Measurements from ENCODE around the gene POM121.
A peak's percentile ranks its signal among the peaks of the same experiment; 100 is the strongest.
"Not testable (repeated sequence)": the region's sequence is repeated elsewhere in the genome, so short reads cannot be mapped to it uniquely, and the experiment has no call there.

Gene POM121

GRCh38 chr7:72924733-72925545 lies at the start of gene POM121:
Gene POM121 (plus strand): TSS chr7:72925095. CDS start chr7:72925122, 27 bp downstream.
- peak; percentile 90 for DNase-seq

DNA sequence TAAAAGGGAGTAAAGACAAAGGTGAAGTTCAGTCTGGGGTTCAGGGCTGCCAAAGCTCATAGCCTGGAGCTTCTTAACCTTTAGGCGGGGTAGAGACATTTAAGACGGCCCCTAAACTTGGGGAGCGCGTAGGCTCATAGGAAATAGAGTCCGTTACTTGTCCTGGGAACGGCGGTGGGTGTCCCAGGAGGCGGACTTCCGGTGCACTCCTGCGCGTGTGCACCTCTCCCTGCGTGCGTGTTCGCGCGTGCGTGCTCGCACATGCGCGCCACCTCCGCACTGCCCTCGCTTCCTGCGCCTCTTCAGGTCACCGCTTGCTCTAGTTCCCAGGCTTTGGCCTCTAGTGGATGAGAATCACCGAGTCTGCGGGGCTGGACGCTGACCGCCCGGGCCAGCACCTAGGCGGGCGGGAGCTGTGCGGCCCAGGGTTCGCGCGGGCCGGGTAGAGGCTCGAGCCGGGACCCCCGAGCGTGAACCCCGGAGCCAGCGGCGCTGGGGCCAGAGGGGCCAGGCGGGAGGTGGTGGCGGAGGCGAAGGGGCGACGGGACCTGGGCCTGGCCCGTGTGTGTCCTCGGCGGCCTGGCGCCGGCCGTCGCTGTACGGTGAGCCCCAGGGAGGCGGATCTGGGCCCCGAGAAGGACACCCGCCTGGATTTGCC lies 45.7 kb upstream of the POM121 start:
- peak; percentile 96 for DNase-seq

GRCh38 chr7:72879737-72880215 lies 45.1 kb upstream of the POM121 start:
- peak; percentile 85 for DNase-seq

DNA sequence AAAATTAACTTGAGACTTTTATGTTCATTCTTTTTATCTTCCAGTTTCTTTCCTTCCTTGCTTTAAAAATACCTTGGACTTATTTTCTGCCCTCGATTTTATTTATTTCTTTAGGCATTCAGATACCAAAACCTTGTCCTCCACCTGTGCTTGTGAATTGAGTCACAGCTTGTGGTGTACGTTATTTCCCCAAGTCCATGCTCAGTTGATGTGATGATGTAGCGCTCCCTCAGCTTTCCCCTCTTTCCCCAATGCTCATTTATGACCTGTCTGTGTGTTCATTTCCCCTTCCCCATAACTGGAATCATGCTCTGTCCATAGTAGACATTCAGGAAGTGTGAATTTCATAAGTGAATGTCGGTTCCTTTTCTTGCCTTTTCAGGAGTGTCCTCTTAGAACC lies 33.1 kb upstream of the POM121 start:
- DNase-seq, result not testable (repeated sequence)

DNA sequence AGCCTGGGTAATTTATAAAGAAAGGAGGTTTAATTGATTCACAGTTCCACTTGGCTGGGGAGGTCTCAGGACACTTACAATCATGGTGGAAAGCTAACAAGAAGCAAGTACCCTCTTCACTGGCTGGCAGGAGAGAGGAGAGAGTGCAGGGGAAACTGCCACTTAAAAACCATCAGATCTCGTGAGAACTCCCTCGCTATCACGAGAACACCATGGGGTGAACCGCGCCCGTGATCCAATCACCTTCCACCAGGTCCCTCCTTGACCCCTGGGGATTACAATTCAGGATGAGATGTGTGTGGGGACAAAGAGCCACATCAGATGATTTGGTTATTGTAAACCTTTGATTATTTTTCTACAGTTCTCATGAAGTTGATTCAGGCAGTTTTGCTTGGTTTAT lies 20.2 kb upstream of the POM121 start:
- peak; percentile 47 for DNase-seq

DNA sequence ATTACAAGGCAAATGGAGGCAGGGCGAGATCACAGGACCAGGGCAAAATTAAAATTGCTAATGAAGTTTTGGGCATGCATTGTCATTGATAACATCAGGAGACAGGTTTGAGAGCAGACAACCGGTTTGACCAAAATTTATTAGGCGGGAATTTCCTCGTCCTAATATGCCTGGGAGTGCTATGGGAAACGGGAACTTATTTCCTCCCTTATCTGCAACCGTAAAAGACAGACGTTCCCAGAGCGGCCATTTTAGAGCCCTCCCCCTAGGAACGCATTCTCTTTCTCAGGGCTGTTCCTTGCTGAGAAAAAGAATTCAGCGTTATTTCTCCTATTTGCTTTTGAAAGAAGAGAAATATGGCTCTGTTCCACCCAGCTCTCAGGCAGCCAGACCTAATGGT lies 16.5 kb upstream of the POM121 start:
- not testable (repeated sequence) for DNase-seq

- not testable (repeated sequence) for DNase-seq
Observed at GRCh38 chr7:72911395-72911794, 13.5 kb upstream of the POM121 start.

DNA sequence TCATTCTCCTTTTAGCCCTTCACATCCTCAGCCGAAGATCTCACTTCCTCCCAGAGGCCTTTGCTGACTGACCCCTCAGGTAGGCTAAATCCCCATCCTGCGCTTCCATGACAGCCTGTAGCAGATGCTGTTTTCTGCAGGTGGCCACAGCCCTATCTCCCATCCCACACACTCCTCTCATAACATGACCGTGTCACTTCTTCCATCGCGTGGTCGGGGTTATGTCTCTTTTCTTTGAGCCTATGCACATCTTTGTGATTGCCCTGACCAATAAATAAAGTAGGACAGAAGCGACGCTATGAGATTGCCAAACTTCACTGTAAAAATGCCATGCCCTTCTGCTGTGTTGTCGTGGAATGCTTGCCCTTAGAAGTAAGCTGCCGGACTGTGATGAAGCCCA lies 11.1 kb upstream of the POM121 start:
- not testable (repeated sequence) for DNase-seq

- peak; percentile 74 for DNase-seq
Observed at GRCh38 chr7:72914756-72915525, 10.0 kb upstream of the POM121 start.

DNA sequence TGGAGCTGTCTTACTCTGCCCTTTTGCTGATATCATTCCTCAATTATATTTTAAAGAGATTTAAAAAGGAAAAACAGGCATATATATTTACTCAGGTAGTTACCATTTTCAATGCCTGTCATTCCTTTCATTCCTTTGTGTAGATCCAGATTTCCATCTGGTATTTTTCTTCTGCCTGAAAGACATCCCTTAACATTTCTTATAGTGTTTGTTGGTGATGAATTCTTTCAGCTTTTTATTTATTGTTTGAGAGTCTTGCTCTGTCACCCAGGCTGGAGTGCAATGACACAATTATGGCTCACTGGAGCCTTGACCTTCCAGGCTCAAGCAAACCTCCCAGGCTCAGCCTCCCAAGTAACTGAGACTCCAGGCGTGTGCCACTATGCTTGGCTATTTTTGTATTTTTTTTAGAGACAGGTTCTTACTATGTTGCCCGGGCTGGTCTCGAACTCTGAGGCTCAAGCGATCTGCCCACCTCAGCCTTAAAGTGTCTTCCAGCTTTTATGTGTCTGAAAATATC lies 5.6 kb upstream of the POM121 start:
- DNase-seq, result no peak

DNA sequence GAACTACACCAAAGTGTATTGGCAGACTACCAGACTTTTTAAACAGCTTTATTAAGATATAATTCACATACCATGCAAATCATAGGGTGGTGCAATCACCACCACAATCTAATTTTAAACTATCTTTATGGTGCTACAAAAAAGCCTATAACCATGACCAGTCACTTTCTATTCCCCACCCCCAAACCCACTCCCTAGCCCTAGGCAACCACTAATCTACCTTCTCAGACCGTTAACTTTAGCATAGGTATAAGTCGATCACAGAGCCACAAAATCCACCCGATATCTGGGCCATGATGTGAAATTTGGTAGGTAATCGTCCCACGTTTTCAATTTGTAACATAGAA lies 536 bp upstream of the POM121 start:
- DNase-seq, result no peak

GRCh38 chr7:72925546-72926120 lies 738 bp downstream of the POM121 start:
- DNase-seq, result no peak

- DNase-seq, result not testable (repeated sequence)
Observed at GRCh38 chr7:72927791-72928190, 2.9 kb downstream of the POM121 start.

DNA sequence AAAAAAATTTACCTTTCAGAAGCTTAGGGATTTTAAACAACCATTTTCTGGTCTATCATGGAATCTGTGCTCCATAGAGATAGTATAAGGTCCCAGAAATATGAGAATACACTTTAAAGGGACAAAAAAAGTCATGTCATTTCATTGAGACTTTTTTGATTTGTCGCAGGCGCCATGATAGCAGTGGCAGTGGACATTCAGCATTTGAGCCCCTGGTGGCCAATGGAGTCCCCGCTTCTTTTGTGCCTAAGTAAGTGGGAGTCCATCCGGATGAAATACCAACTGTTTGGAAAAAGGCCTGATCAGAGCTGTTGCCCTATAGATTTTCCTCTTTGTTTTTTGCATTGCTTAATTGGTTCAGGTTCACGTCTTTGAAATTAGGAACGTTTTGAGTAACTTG lies 3.3 kb downstream of the POM121 start:
- DNase-seq, result not testable (repeated sequence)

DNA sequence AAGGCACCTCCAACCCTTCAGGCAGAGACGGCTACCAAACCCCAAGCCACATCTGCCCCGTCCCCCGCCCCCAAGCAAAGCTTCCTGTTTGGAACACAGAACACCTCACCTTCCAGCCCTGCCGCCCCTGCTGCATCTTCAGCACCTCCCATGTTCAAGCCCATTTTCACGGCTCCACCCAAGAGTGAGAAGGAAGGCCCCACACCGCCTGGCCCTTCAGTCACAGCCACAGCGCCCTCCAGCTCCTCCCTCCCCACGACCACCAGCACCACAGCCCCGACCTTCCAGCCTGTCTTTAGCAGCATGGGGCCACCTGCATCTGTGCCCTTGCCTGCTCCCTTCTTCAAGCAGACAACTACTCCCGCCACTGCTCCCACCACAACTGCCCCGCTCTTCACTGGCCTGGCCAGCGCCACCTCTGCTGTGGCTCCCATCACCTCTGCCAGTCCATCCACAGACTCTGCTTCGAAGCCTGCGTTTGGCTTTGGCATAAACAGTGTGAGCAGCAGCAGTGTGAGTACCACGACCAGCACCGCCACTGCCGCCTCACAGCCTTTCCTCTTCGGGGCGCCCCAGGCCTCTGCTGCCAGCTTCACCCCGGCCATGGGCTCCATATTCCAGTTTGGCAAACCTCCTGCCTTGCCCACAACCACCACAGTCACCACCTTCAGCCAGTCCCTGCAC lies 17.3 kb downstream of the POM121 start:
- DNase-seq, result not testable (repeated sequence)

GRCh38 chr7:72942956-72943355 lies 18.1 kb downstream of the POM121 start:
- not testable (repeated sequence) for DNase-seq

- DNase-seq, result not testable (repeated sequence)
Observed at GRCh38 chr7:72944937-72945336, 20.0 kb downstream of the POM121 start.

GRCh38 chr7:72945597-72945996 lies 20.7 kb downstream of the POM121 start:
- not testable (repeated sequence) for DNase-seq

GRCh38 chr7:72946130-72946745 lies 21.3 kb downstream of the POM121 start:
- DNase-seq, result not testable (repeated sequence)

- DNase-seq, result not testable (repeated sequence)
Observed at GRCh38 chr7:72948714-72949113, 23.8 kb downstream of the POM121 start.

DNA sequence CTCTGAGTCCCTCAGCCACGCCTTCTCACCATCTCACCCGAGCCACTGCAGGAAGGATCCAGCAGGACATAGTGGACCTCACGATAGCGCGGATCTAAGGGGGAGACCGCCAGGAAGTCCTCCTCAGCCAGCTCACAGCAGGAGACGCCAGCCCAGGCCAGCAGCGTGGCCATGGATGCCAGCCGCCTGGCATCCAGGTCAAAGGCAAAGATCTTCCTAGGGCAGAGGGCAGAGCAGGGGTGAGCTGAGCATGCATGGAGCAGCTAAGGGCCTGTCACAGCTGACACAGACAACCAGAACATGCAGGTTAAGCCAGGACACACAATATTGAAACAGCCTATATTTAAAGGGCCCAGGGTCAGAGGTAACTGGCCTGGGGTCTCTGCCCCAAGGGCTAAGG lies 24.4 kb downstream of the POM121 start:
- not testable (repeated sequence) for DNase-seq

DNA sequence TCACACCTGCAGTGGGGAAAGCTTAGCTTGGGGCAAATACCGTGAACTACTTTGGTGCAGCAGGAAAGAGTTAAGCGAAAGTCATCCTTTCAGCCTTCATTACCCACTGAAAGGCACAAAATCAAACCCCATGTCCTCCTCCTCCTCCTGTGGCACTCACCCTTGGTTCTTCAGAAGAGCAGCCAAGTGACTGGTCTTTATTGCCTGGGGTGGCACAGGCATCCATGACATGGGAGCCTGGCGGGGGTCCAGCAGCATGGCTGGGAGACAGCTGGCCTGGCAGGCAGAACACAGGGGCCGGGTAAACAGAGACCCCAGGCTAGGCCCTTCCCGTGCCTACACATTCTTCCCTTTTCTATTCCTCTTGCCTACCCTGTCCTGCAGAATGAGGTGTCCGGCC lies 24.8 kb downstream of the POM121 start:
- not testable (repeated sequence) for DNase-seq
